ENCODE data around the gene BSND.
A peak's percentile ranks its signal among the peaks of the same experiment; 100 is the strongest.

Gene BSND

GRCh38 chr1:54996359-54996868 is 2.3 kb upstream of the BSND start:
- peak; percentile 51 for TF ChIP-seq MAX (IDR thresholded peaks at IDR 0.05; ENCODE audit: low read depth, low read length)
- peak; percentile 34; the same call in 1 of the 2 replicates for TF ChIP-seq MYC (IDR thresholded peaks at IDR 0.05; ENCODE audit: low read depth, low read length)
- TF ChIP-seq POLR2A (IDR thresholded peaks at IDR 0.05; ENCODE audit: extremely low read depth, insufficient read length), result no peak
- TF ChIP-seq CTCF (IDR thresholded peaks at IDR 0.05; ENCODE audit: low read depth, low read length), result peak; percentile 62
- DNase-seq (ENCODE audit: low read depth), result peak; percentile 77
- H3K4me3 ChIP-seq (ENCODE audit: low read depth, low read length), result no peak overlapping the region

- TF ChIP-seq MAX (IDR thresholded peaks at IDR 0.05; ENCODE audit: low read depth, low read length) (no peak), CTCF (IDR thresholded peaks at IDR 0.05; ENCODE audit: low read depth, low read length) (no peak), MYC (IDR thresholded peaks at IDR 0.05; ENCODE audit: low read depth, low read length) (no peak), POLR2A (IDR thresholded peaks at IDR 0.05; ENCODE audit: extremely low read depth, insufficient read length) (no peak)
- DNase-seq (ENCODE audit: low read depth), result peak; percentile 23
- H3K4me3 ChIP-seq (ENCODE audit: low read depth, low read length), result no peak overlapping the region
Measured at GRCh38 chr1:54996869-54997710, 1.6 kb upstream of the BSND start.

- no peak overlapping the region for H3K4me3 ChIP-seq (ENCODE audit: low read depth, low read length)
- DNase-seq (ENCODE audit: low read depth), result no peak
- TF ChIP-seq POLR2A (IDR thresholded peaks at IDR 0.05; ENCODE audit: extremely low read depth, insufficient read length) (no peak), CTCF (IDR thresholded peaks at IDR 0.05; ENCODE audit: low read depth, low read length) (no peak), MAX (IDR thresholded peaks at IDR 0.05; ENCODE audit: low read depth, low read length) (no peak), MYC (IDR thresholded peaks at IDR 0.05; ENCODE audit: low read depth, low read length) (no peak)
Measured at GRCh38 chr1:54997711-54997986, 1.1 kb upstream of the BSND start.

GRCh38 chr1:54998100-54998499 is 633 bp upstream of the BSND start:
- no peak for DNase-seq (ENCODE audit: low read depth)
- H3K4me3 ChIP-seq (ENCODE audit: low read depth, low read length), result no peak overlapping the region
- TF ChIP-seq CTCF (IDR thresholded peaks at IDR 0.05; ENCODE audit: low read depth, low read length), result no peak
- no peak for TF ChIP-seq MYC (IDR thresholded peaks at IDR 0.05; ENCODE audit: low read depth, low read length)
- TF ChIP-seq MAX (IDR thresholded peaks at IDR 0.05; ENCODE audit: low read depth, low read length), result no peak
- no peak for TF ChIP-seq POLR2A (IDR thresholded peaks at IDR 0.05; ENCODE audit: extremely low read depth, insufficient read length)

- TF ChIP-seq POLR2A (IDR thresholded peaks at IDR 0.05; ENCODE audit: extremely low read depth, insufficient read length) (no peak), CTCF (IDR thresholded peaks at IDR 0.05; ENCODE audit: low read depth, low read length) (no peak), MYC (IDR thresholded peaks at IDR 0.05; ENCODE audit: low read depth, low read length) (no peak), MAX (IDR thresholded peaks at IDR 0.05; ENCODE audit: low read depth, low read length) (no peak)
- no peak overlapping the region for H3K4me3 ChIP-seq (ENCODE audit: low read depth, low read length)
Measured at GRCh38 chr1:55000110-55001085, 1.7 kb downstream of the BSND start.

More at GRCh38 chr1:55000110-55001085, 1.7 kb downstream of the BSND start:
- no peak for DNase-seq (ENCODE audit: low read depth)

Measured in NB4 (cell line).